ENCODE results near the gene MINK1. TPM values are rescaled to one million over a fixed set of nuclear protein-coding genes. Genes with fewer than 3 reads are reported as not detected.

Gene MINK1
- 41.3 and 47.1 TPM in 2 replicates for polyA plus RNA-seq (2011; rRNA removed)
- 63.5 and 67.0 TPM in 2 replicates for polyA plus RNA-seq (2012; cell fraction: cytosol; rRNA removed)
- 252 and 284 TPM in 2 replicates for polyA plus RNA-seq (2012; cell fraction: nucleus; rRNA removed)
- polyA plus RNA-seq (2017; fragmentation: RNase III; extraction: RNeasy Plus Mini Kit Qiagen cat#74134 plus additional on column Dnase treatment) = 65.2 to 73.1 TPM (median 66.9 TPM) in 3 replicates
- 46.5 and 62.3 TPM in 2 replicates for polyA minus RNA-seq (2011; rRNA and poly(A)+ RNA removed)

DNA sequence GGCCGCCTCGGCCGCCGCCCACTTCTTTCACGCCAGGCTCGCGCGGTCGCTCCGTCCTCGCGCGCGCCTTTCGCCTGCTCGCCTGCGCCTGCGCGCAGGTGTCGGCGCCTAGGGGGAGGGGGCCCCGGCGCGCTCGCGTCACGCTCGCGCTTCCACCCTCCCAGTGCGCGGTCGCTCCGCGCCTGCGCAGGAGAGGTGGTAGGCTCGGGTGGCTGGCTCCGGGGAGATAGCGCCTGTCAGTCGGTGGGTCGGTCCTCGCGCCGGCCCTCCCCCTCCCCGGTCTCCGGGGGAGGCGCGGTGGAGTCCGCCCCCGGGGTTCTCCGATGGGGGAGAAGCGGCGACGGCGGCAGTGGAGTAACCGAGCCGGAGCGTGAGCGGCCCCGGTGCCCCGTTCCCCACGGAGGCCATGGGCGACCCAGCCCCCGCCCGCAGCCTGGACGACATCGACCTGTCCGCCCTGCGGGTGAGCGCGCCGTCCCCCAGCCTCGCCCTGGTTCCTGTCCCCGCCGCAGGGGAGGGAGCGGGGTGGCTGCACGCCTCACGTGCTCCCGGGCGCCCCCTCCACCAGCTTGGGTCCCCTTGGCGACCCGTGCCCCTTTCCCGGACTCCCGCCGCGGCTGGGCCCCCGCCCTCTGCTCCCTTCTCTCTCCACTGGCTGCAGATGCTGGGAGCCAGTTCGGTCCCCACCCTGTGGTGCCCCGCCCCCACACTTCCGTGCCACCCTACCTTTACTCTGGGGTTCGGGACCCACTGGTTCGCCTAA is at the start of gene MINK1:
TSS of gene MINK1 (plus strand) at position 163 of the 763 bp plus-strand sequence. CDS start at position 407, 244 bp downstream.
- Histone ChIP-seq H3K9me3 (no peaks in the 10 kb centered on the region), H3K4me1 (peaks cover 21% of the 10 kb centered on the region), H3K27ac (peak within 1 kb of the TSS; percentile 91 to 95), H3K4me3 (peak within 1 kb of the TSS; percentile 85), H3K4me2 (peak within 1 kb of the TSS; percentile 93)
- CTCF ChIA-PET = interaction anchor here (0.6 to 3.5 kb wide), 6 partner anchors 21 to 48 kb away, joined by 3 to 11 read pairs (median 6); partner anchors contain the start of gene GLTPD2
- no peak for FAIRE-seq
- no peak for TF ChIP-seq ESRRA (IDR thresholded peaks at IDR 0.05; ENCODE audit: borderline replicate concordance, low read length)
- TF ChIP-seq, protein P1, sequence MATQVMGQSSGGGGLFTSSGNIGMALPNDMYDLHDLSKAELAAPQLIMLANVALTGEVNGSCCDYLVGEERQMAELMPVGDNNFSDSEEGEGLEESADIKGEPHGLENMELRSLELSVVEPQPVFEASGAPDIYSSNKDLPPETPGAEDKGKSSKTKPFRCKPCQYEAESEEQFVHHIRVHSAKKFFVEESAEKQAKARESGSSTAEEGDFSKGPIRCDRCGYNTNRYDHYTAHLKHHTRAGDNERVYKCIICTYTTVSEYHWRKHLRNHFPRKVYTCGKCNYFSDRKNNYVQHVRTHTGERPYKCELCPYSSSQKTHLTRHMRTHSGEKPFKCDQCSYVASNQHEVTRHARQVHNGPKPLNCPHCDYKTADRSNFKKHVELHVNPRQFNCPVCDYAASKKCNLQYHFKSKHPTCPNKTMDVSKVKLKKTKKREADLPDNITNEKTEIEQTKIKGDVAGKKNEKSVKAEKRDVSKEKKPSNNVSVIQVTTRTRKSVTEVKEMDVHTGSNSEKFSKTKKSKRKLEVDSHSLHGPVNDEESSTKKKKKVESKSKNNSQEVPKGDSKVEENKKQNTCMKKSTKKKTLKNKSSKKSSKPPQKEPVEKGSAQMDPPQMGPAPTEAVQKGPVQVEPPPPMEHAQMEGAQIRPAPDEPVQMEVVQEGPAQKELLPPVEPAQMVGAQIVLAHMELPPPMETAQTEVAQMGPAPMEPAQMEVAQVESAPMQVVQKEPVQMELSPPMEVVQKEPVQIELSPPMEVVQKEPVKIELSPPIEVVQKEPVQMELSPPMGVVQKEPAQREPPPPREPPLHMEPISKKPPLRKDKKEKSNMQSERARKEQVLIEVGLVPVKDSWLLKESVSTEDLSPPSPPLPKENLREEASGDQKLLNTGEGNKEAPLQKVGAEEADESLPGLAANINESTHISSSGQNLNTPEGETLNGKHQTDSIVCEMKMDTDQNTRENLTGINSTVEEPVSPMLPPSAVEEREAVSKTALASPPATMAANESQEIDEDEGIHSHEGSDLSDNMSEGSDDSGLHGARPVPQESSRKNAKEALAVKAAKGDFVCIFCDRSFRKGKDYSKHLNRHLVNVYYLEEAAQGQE (IDR thresholded peaks at IDR 0.05) = peak; percentile 76
- TF ChIP-seq HEYL (CRISPR knock-in tag; IDR thresholded peaks at IDR 0.05) = no peak
- TF ChIP-seq MYC (IDR thresholded peaks at IDR 0.05; ENCODE audit: borderline replicate concordance, low read length) = peak; percentile 21; the same call in 1 of the 2 replicates
- TF ChIP-seq MAZ (IDR thresholded peaks at IDR 0.05; ENCODE audit: borderline replicate concordance, low read depth, low read length) = 0 out of 2 replicates have a peak, but pooled peaks have one; percentile 72
- no peak for TF ChIP-seq KDM1A (IDR thresholded peaks at IDR 0.05; ENCODE audit: low read depth)
- peak; percentile 80 for TF ChIP-seq CHD2 (IDR thresholded peaks at IDR 0.05; ENCODE audit: low read length, partially characterized antibody)
- TF ChIP-seq, protein P2, sequence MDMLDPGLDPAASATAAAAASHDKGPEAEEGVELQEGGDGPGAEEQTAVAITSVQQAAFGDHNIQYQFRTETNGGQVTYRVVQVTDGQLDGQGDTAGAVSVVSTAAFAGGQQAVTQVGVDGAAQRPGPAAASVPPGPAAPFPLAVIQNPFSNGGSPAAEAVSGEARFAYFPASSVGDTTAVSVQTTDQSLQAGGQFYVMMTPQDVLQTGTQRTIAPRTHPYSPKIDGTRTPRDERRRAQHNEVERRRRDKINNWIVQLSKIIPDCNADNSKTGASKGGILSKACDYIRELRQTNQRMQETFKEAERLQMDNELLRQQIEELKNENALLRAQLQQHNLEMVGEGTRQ (IDR thresholded peaks at IDR 0.05) = no peak
- no peak for TF ChIP-seq POLR2AphosphoS2 (conservative IDR thresholded peaks at IDR 0.05; ENCODE audit: low read length)
- 0 out of 2 replicates have a peak, but pooled peaks have one; percentile 36 for TF ChIP-seq GATA3 (IDR thresholded peaks at IDR 0.05; ENCODE audit: borderline replicate concordance)
- no peak for TF ChIP-seq NFE2L2 (conservative IDR thresholded peaks at IDR 0.05; ENCODE audit: low read length)
- peak in 1 of 2 experiments; percentile 63; a peak in 1 of 5 replicates for TF ChIP-seq JUN (IDR thresholded peaks at IDR 0.05)
- 0 out of 2 replicates have a peak, but pooled peaks have one; percentile 19 for TF ChIP-seq PHF8 (IDR thresholded peaks at IDR 0.05; ENCODE audit: borderline replicate concordance, low read depth)
- TF ChIP-seq, protein P3, sequence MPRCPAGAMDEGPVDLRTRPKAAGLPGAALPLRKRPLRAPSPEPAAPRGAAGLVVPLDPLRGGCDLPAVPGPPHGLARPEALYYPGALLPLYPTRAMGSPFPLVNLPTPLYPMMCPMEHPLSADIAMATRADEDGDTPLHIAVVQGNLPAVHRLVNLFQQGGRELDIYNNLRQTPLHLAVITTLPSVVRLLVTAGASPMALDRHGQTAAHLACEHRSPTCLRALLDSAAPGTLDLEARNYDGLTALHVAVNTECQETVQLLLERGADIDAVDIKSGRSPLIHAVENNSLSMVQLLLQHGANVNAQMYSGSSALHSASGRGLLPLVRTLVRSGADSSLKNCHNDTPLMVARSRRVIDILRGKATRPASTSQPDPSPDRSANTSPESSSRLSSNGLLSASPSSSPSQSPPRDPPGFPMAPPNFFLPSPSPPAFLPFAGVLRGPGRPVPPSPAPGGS (IDR thresholded peaks at IDR 0.05) = 0 out of 3 replicates have a peak, but pooled peaks have one; percentile 53
- TF ChIP-seq, protein P4, sequence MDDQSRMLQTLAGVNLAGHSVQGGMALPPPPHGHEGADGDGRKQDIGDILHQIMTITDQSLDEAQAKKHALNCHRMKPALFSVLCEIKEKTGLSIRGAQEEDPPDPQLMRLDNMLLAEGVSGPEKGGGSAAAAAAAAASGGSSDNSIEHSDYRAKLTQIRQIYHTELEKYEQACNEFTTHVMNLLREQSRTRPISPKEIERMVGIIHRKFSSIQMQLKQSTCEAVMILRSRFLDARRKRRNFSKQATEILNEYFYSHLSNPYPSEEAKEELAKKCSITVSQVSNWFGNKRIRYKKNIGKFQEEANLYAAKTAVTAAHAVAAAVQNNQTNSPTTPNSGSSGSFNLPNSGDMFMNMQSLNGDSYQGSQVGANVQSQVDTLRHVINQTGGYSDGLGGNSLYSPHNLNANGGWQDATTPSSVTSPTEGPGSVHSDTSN (IDR thresholded peaks at IDR 0.05) = 0 out of 2 replicates have a peak, but pooled peaks have one; percentile 53
- no peak for TF ChIP-seq EHF (CRISPR knock-in tag; IDR thresholded peaks at IDR 0.05)
- TF ChIP-seq POLR2A (IDR thresholded peaks at IDR 0.05; ENCODE audit: low read length) = peak; percentile 47
- TF ChIP-seq, protein P5, sequence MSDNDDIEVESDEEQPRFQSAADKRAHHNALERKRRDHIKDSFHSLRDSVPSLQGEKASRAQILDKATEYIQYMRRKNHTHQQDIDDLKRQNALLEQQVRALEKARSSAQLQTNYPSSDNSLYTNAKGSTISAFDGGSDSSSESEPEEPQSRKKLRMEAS (IDR thresholded peaks at IDR 0.05) = peak; percentile 8
- POLR2A ChIA-PET = interaction anchor here (1.0 kb wide), 2 partner anchors 37 to 43 kb away, joined by 3 to 5 read pairs; partner anchors contain the start of gene PSMB6
- ATAC-seq = peak; percentile 92 to 93
- 1% methylated on average over 65 of the region's 91 CpGs for WGBS (ENCODE audit: missing lambda C conversion rate)
- peak; percentile 96 to 99 for DNase-seq (ENCODE audit: low read depth in 1 of 2, low spot score in 1 of 2)

Data from A549 (cell line).